GM23338 (cell line): ENCODE results near the gene PRKAG1. TPM values are rescaled to one million over a fixed set of nuclear protein-coding genes. Genes with fewer than 3 reads are reported as not detected.

Source experiments
- ATAC-seq: fragments of 200-7000 bp; cut with Tn5 transposase; 3 replicates; pipeline ENCODE4 v1.9.1; 2020
- DNase-seq: peaks from one replicate; pipeline ENCODE4 v3.0.0-alpha.2; 2015; ENCODE audit warnings: low spot score
- H2AFZ ChIP-seq: fragments of 200-600 bp; sonication (generic); 2 replicates; pipeline ENCODE4 v1.8.0; 2016; ENCODE audit warnings: antibody characterized with exemption, mild to moderate bottlenecking, moderate library complexity
- H3F3A ChIP-seq: fragments of 200-600 bp; sonication (generic); replicated peaks from 2 replicates; pipeline ENCODE4 v1.8.0; 2017; ENCODE audit warnings: antibody characterized with exemption, mixed run types, low read depth
- H3K27ac ChIP-seq: fragments of 200-600 bp; sonication (generic); 2 replicates; pipeline ENCODE4 v1.6.1; 2016; ENCODE audit warnings: low read depth
- H3K27me3 ChIP-seq: fragments of 200-600 bp; sonication (generic); 2 replicates; pipeline ENCODE4 v1.8.0; 2016; ENCODE audit warnings: mild to moderate bottlenecking, mixed run types, moderate library complexity; ENCODE audit not compliant: insufficient read depth
- H3K36me3 ChIP-seq: fragments of 200-600 bp; sonication (generic); 2 replicates; pipeline ENCODE4 v1.8.0; 2016; ENCODE audit warnings: mild to moderate bottlenecking; ENCODE audit not compliant: insufficient read depth
- H3K4me1 ChIP-seq: fragments of 200-600 bp; sonication (generic); 2 replicates; pipeline ENCODE4 v1.8.0; 2016; ENCODE audit warnings: mild to moderate bottlenecking, moderate library complexity; ENCODE audit not compliant: insufficient read depth
- H3K4me2 ChIP-seq: fragments of 200-600 bp; sonication (generic); 2 replicates; pipeline ENCODE4 v1.7.1; 2017; ENCODE audit warnings: mixed run types
- H3K4me3 ChIP-seq: fragments of 200-600 bp; sonication (generic); 2 replicates; pipeline ENCODE4 v1.6.1; 2016; ENCODE audit warnings: mixed run types
- H3K79me2 ChIP-seq: fragments of 200-600 bp; sonication (generic); replicated peaks from 2 replicates; pipeline ENCODE4 v1.8.0; 2017; ENCODE audit warnings: mild to moderate bottlenecking; ENCODE audit not compliant: insufficient read depth
- H3K9me2 ChIP-seq: fragments of 200-600 bp; sonication (generic); 2 replicates; pipeline ENCODE4 v1.8.0; 2017; ENCODE audit not compliant: insufficient read depth
- H4K20me1 ChIP-seq: fragments of 200-600 bp; sonication (generic); replicated peaks from 2 replicates; pipeline ENCODE4 v1.8.0; 2017; ENCODE audit warnings: mild to moderate bottlenecking; ENCODE audit not compliant: insufficient read depth
- H3K27ac Mint-ChIP-seq: 2 replicates; pipeline ENCODE4 v1.8.0; 2020; ENCODE audit warnings: inconsistent platforms, mild to moderate bottlenecking, moderate library complexity, mixed read lengths
- H3K27me3 Mint-ChIP-seq: 3 replicates; pipeline ENCODE4 v1.8.0; 2022; ENCODE audit warnings: low read depth, mild to moderate bottlenecking, moderate library complexity, mixed read lengths, inconsistent platforms; ENCODE audit not compliant: insufficient read depth, poor library complexity
- H3K36me3 Mint-ChIP-seq: 3 replicates; pipeline ENCODE4 v1.8.0; 2021; ENCODE audit warnings: low read depth, mild to moderate bottlenecking, inconsistent platforms, moderate library complexity, mixed read lengths
- H3K4me1 Mint-ChIP-seq: 3 replicates; pipeline ENCODE4 v1.8.0; 2020; ENCODE audit warnings: mild to moderate bottlenecking, inconsistent platforms, mixed read lengths
- H3K4me3 Mint-ChIP-seq: 3 replicates; pipeline ENCODE4 v1.8.0; 2021; ENCODE audit warnings: moderate library complexity, mild to moderate bottlenecking, inconsistent platforms, mixed read lengths
- H3K9me3 Mint-ChIP-seq: 3 replicates; pipeline ENCODE4 v1.8.0; 2020; ENCODE audit warnings: moderate library complexity, mild to moderate bottlenecking, inconsistent platforms, mixed read lengths
- CTCF ChIP-seq, 2 experiments: fragments of 200-600 bp in 1 of 2; sonication (generic) in 1 of 2; conservative IDR thresholded peaks; 2 replicates each; pipeline versions ENCODE4 v1.5.1 to v1.6.1; 2016 to 2017; ENCODE audit warnings: antibody characterized with exemption in 2 of 2, low read depth in 2 of 2, mild to moderate bottlenecking in 2 of 2, moderate library complexity in 1 of 2
- ETS1 ChIP-seq: IDR thresholded peaks from 2 replicates; pipeline ENCODE4 v1.6.1; 2016; ENCODE audit warnings: antibody characterized with exemption
- EZH2 ChIP-seq: fragments of 200-600 bp; sonication (generic); IDR thresholded peaks from one replicate; pipeline ENCODE4 v1.8.0; 2017; ENCODE audit warnings: antibody characterized with exemption, mild to moderate bottlenecking, low read depth; ENCODE audit not compliant: unreplicated experiment
- EZH2phosphoT487 ChIP-seq: fragments of 200-600 bp; sonication (generic); IDR thresholded peaks from one replicate; pipeline ENCODE4 v1.8.1; 2018; ENCODE audit warnings: antibody characterized with exemption; ENCODE audit not compliant: unreplicated experiment
- JUNB ChIP-seq: IDR thresholded peaks from one replicate; pipeline ENCODE4 v1.6.1; 2016; ENCODE audit warnings: antibody characterized with exemption; ENCODE audit not compliant: unreplicated experiment
- REST ChIP-seq: IDR thresholded peaks from one replicate; pipeline ENCODE4 v1.6.1; 2018; ENCODE audit warnings: antibody characterized with exemption; ENCODE audit not compliant: unreplicated experiment
- STAT1 ChIP-seq: IDR thresholded peaks from one replicate; pipeline ENCODE4 v1.6.1; 2016; ENCODE audit warnings: antibody characterized with exemption; ENCODE audit not compliant: unreplicated experiment
- ZNF114 ChIP-seq: fragments of 250-450 bp; sonication (Bioruptor Pico); IDR thresholded peaks from 2 replicates; pipeline ENCODE4 v1.5.0; 2020; ENCODE audit warnings: mild to moderate bottlenecking, moderate library complexity
- ZNF331 ChIP-seq: fragments of 250-450 bp; sonication (Bioruptor Pico); IDR thresholded peaks from 2 replicates; pipeline ENCODE4 v1.5.0; 2020; ENCODE audit warnings: low read depth, mild to moderate bottlenecking, moderate library complexity
- polyA plus RNA-seq: library from polyadenylated mRNA; unstranded; fragments of >200 nt; fragmentation: Nextera tagmentation; extraction: Ambion mirVana; gene quantifications from 2 replicates; pipeline ENCODE4 v1.2.1, GENCODE V29; 2016
- total RNA-seq: library from RNA; depleted of rRNA; stranded (reverse); fragments of >200 nt; shearing (Covaris generic); gene quantifications from 2 replicates; pipeline ENCODE4 v1.2.3, GENCODE V29; 2014

PRKAG1 gene
- total and polyA plus RNA-seq, 2 experiments from 2014 or later, result 19.9 to 35.4 TPM

- no peak overlapping the region for H3K27ac Mint-ChIP-seq
- Histone ChIP-seq H3K27me3 (no peaks in the 10 kb centered on the region), H3K27ac (no peak overlapping the region), H3K4me2 (no peak overlapping the region), H3K4me1 (peaks cover 5% of the 10 kb centered on the region; the same call in 1 of the 2 replicates), H3K9me2 (no peaks in the 10 kb centered on the region), H3F3A (peaks cover 16% of the 10 kb centered on the region; the same call in 1 of the 2 replicates), H3K4me3 (no peak overlapping the region), H2AFZ (no peak overlapping the region), H3K36me3 (peaks cover 30% of the 10 kb centered on the region), H4K20me1 (peaks cover 9% of the 10 kb centered on the region), H3K79me2 (no peaks in the 10 kb centered on the region)
- H3K36me3 Mint-ChIP-seq, result peaks cover 40% of the 10 kb centered on the region
- TF ChIP-seq EZH2phosphoT487, result no peak
- no peak for TF ChIP-seq EZH2
- no peak for TF ChIP-seq JUNB
- no peak for TF ChIP-seq REST
- TF ChIP-seq ZNF114, result no peak
- TF ChIP-seq ZNF331, result no peak
- TF ChIP-seq ETS1, result no peak
- no peaks in the 10 kb centered on the region for H3K9me3 Mint-ChIP-seq
- no peak for DNase-seq
- H3K27me3 Mint-ChIP-seq, result peaks cover 17% of the 10 kb centered on the region
- no peak for ATAC-seq
- peaks cover 18% of the 10 kb centered on the region; the same call in 2 of the 3 replicates for H3K4me1 Mint-ChIP-seq
- no peak overlapping the region for H3K4me3 Mint-ChIP-seq
Measured at GRCh38 chr12:49020441-49020840, 1.9 kb upstream of the PRKAG1 start.

DNA sequence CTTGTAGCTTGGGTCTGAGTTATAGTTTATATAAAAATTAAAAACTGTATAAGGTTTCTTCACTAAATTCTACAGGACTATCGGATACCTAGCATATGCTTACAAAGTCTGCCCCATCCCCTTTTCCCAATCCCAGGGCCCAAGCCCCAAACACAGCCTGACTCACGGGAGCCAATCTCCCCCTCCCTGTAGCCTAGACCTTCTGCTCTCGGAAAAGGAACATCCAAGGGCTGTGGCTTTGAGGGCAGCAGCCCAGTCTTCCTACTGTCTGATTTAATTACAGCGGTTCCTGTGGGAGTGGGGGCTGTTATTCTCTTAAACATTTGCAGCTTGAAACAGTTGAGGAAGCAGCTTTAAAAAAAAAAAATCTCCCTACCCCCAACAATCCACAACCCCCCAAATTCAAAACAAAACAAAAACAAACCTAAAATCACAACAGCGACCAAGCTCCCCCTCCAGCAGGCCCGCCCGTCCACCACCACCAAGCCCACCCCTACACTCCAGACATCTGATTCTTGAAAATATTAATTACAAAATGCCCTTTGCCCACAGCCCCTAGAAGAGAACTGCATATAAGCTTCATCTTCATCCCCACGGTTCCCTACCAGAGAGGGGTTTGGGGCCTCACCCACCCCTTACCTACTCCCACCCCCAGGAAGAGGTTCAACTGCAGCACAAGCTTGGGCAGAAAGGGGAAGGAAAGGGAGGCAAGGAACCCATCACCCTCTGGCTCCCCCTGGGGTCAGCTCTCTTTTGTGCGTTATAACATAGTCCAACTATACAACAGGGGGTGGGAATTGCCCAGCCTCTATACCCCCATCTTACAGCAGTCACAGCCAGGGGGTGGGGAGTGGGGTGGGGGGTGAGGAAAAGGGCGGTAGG lies 1.1 kb upstream of the PRKAG1 start:
- Histone ChIP-seq H3K27me3 (no peaks in the 10 kb centered on the region), H2AFZ (no peak overlapping the region), H3K9me2 (no peaks in the 10 kb centered on the region), H4K20me1 (peaks cover 3% of the 10 kb centered on the region), H3K4me3 (peak overlapping the region; percentile 81), H3K4me2 (peak overlapping the region; percentile 87), H3K4me1 (peaks cover 5% of the 10 kb centered on the region; the same call in 1 of the 2 replicates), H3F3A (peaks cover 16% of the 10 kb centered on the region; the same call in 1 of the 2 replicates), H3K27ac (peak overlapping the region; percentile 97), H3K36me3 (peaks cover 22% of the 10 kb centered on the region), H3K79me2 (no peaks in the 10 kb centered on the region)
- peak; percentile 18 for ATAC-seq
- Mint-ChIP-seq H3K4me3 (peak overlapping the region; percentile 93), H3K36me3 (peaks cover 35% of the 10 kb centered on the region), H3K4me1 (peaks cover 18% of the 10 kb centered on the region; the same call in 2 of the 3 replicates), H3K27me3 (peaks cover 17% of the 10 kb centered on the region), H3K9me3 (no peaks in the 10 kb centered on the region), H3K27ac (peak overlapping the region; percentile 97)
- DNase-seq, result peak; percentile 78
- TF ChIP-seq STAT1, result no peak
- peak; percentile 45 to 57; a peak in 3 of 4 replicates for TF ChIP-seq CTCF (conservative IDR thresholded peaks at IDR 0.05; ENCODE audit: low read depth in 2 of 2)
